ENCODE data around the gene SNORC. TPM values are rescaled to one million over a fixed set of nuclear protein-coding genes. Genes with fewer than 3 reads are reported as not detected.

The SNORC gene
- polyA plus RNA-seq, 3 donors from 2014 or later = not detected

- Mint-ChIP-seq H3K4me3 (no peak overlapping the region), H3K27me3 (ENCODE audit: low read depth in 3 of 3) (peaks cover 2 to 9% (median 4%) of the 10 kb centered on the region in 3 donors), H3K36me3 (no peaks in the 10 kb centered on the region), H3K4me1 (no peaks in the 10 kb centered on the region), H3K9me3 (no peaks in the 10 kb centered on the region), H3K27ac (no peak overlapping the region)
- no peak for DNase-seq
These were observed 12.0 kb downstream of the SNORC start for GRCh38 chr2:232882085-232882484.

GRCh38 chr2:232882505-232883115, 12.5 kb downstream of the SNORC start:
- no peaks in the 10 kb centered on the region for H3K4me1 Mint-ChIP-seq
- no peak overlapping the region for H3K27ac Mint-ChIP-seq
- H3K4me3 Mint-ChIP-seq = no peak overlapping the region

GRCh38 chr2:232883116-232883721, 13.2 kb downstream of the SNORC start:
- Mint-ChIP-seq H3K4me3 (no peak overlapping the region), H3K27me3 (ENCODE audit: low read depth in 3 of 3) (peaks cover 2 to 4% (median 3%) of the 10 kb centered on the region in 3 donors), H3K9me3 (no peaks in the 10 kb centered on the region), H3K36me3 (no peaks in the 10 kb centered on the region), H3K27ac (no peak overlapping the region), H3K4me1 (no peaks in the 10 kb centered on the region)
- DNase-seq = no peak

More at GRCh38 chr2:232882505-232883115, 12.5 kb downstream of the SNORC start:
- DNase-seq = no peak
- H3K9me3 Mint-ChIP-seq = no peaks in the 10 kb centered on the region
- H3K36me3 Mint-ChIP-seq = no peaks in the 10 kb centered on the region
- H3K27me3 Mint-ChIP-seq (ENCODE audit: low read depth in 3 of 3) = peaks cover 2 to 7% (median 4%) of the 10 kb centered on the region in 3 donors

GRCh38 chr2:232884001-232884421, 13.9 kb downstream of the SNORC start:
- no peak overlapping the region for H3K27ac Mint-ChIP-seq
- DNase-seq = no peak
- no peak overlapping the region for H3K4me3 Mint-ChIP-seq

GRCh38 chr2:232884549-232885263, 14.6 kb downstream of the SNORC start:
- Mint-ChIP-seq H3K27me3 (ENCODE audit: low read depth in 3 of 3) (peaks cover 0 to 3% (median 2%) of the 10 kb centered on the region in 3 donors), H3K36me3 (no peaks in the 10 kb centered on the region), H3K27ac (no peak overlapping the region), H3K9me3 (no peaks in the 10 kb centered on the region), H3K4me3 (no peak overlapping the region), H3K4me1 (no peaks in the 10 kb centered on the region)
- DNase-seq = no peak

More at GRCh38 chr2:232884001-232884421, 13.9 kb downstream of the SNORC start:
- no peaks in the 10 kb centered on the region for H3K36me3 Mint-ChIP-seq
- H3K27me3 Mint-ChIP-seq (ENCODE audit: low read depth in 3 of 3) = peaks cover 0 to 3% (median 2%) of the 10 kb centered on the region in 3 donors
- no peaks in the 10 kb centered on the region for H3K9me3 Mint-ChIP-seq
- no peaks in the 10 kb centered on the region for H3K4me1 Mint-ChIP-seq

GRCh38 chr2:232885264-232885961, 15.3 kb downstream of the SNORC start:
- H3K36me3 Mint-ChIP-seq = no peaks in the 10 kb centered on the region
- no peak for DNase-seq
- peaks cover 0 to 3% (median 2%) of the 10 kb centered on the region in 3 donors for H3K27me3 Mint-ChIP-seq (ENCODE audit: low read depth in 3 of 3)
- H3K27ac Mint-ChIP-seq = no peak overlapping the region
- no peaks in the 10 kb centered on the region for H3K9me3 Mint-ChIP-seq
- no peaks in the 10 kb centered on the region for H3K4me1 Mint-ChIP-seq
- no peak overlapping the region for H3K4me3 Mint-ChIP-seq

- Mint-ChIP-seq H3K4me3 (no peak overlapping the region), H3K27me3 (ENCODE audit: low read depth in 3 of 3) (peaks cover 2 to 3% (median 3%) of the 10 kb centered on the region in 3 donors), H3K4me1 (no peaks in the 10 kb centered on the region), H3K27ac (no peak overlapping the region), H3K9me3 (no peaks in the 10 kb centered on the region), H3K36me3 (no peaks in the 10 kb centered on the region)
- no peak for DNase-seq
These were observed 16.1 kb downstream of the SNORC start for GRCh38 chr2:232886176-232886575.

GRCh38 chr2:232886632-232887031, 16.6 kb downstream of the SNORC start:
- Mint-ChIP-seq H3K4me3 (no peak overlapping the region), H3K27ac (no peak overlapping the region), H3K4me1 (no peaks in the 10 kb centered on the region), H3K27me3 (ENCODE audit: low read depth in 3 of 3) (peaks cover 2 to 4% (median 3%) of the 10 kb centered on the region in 3 donors), H3K9me3 (no peaks in the 10 kb centered on the region), H3K36me3 (no peaks in the 10 kb centered on the region)
- DNase-seq = no peak

- H3K36me3 Mint-ChIP-seq = no peaks in the 10 kb centered on the region
- no peak overlapping the region for H3K4me3 Mint-ChIP-seq
- no peaks in the 10 kb centered on the region for H3K9me3 Mint-ChIP-seq
- H3K27ac Mint-ChIP-seq = no peak overlapping the region
- no peaks in the 10 kb centered on the region for H3K4me1 Mint-ChIP-seq
- DNase-seq = no peak
- peaks cover 2 to 6% (median 3%) of the 10 kb centered on the region in 3 donors for H3K27me3 Mint-ChIP-seq (ENCODE audit: low read depth in 3 of 3)
These were observed 17.2 kb downstream of the SNORC start for GRCh38 chr2:232887171-232887850.

- Mint-ChIP-seq H3K27ac (no peak overlapping the region), H3K36me3 (no peaks in the 10 kb centered on the region), H3K4me1 (no peaks in the 10 kb centered on the region), H3K9me3 (no peaks in the 10 kb centered on the region), H3K27me3 (ENCODE audit: low read depth in 3 of 3) (peaks cover 2 to 6% (median 5%) of the 10 kb centered on the region in 3 donors), H3K4me3 (no peak overlapping the region)
- no peak for DNase-seq
These were observed 18.2 kb downstream of the SNORC start for GRCh38 chr2:232888099-232888836.

- Mint-ChIP-seq H3K9me3 (no peaks in the 10 kb centered on the region), H3K27ac (no peak overlapping the region), H3K4me1 (no peaks in the 10 kb centered on the region), H3K4me3 (no peak overlapping the region), H3K36me3 (no peaks in the 10 kb centered on the region), H3K27me3 (ENCODE audit: low read depth in 3 of 3) (peaks cover 2 to 6% (median 5%) of the 10 kb centered on the region in 3 donors)
- no peak for DNase-seq
These were observed 18.9 kb downstream of the SNORC start for GRCh38 chr2:232888839-232889529.

- H3K4me3 Mint-ChIP-seq = no peak overlapping the region
- H3K27me3 Mint-ChIP-seq (ENCODE audit: low read depth in 3 of 3) = peaks cover 2 to 6% (median 5%) of the 10 kb centered on the region in 3 donors
- H3K9me3 Mint-ChIP-seq = no peaks in the 10 kb centered on the region
- no peak overlapping the region for H3K27ac Mint-ChIP-seq
- H3K4me1 Mint-ChIP-seq = no peaks in the 10 kb centered on the region
- no peaks in the 10 kb centered on the region for H3K36me3 Mint-ChIP-seq
- no peak for DNase-seq
These were observed 19.9 kb downstream of the SNORC start for GRCh38 chr2:232889876-232890401.
